AG04449 (cell line): ENCODE results near the gene DNAJC4.
A peak's percentile ranks its signal among the peaks of the same experiment; 100 is the strongest.

ENCODE experiments used
- CTCF ChIA-PET: fragments of 350-600 bp; formaldehyde crosslinking; extraction: SDS; loops from one replicate; lab custom pipeline; 2021; ENCODE audit warnings: antibody characterized with exemption; lab: Yijun Ruan, JAX
- POLR2A ChIA-PET: fragments of 400-600, 350-600 bp; formaldehyde crosslinking; extraction: SDS; loops from one replicate; lab custom pipeline; 2020; ENCODE audit warnings: antibody characterized with exemption, inconsistent platforms; lab: Yijun Ruan, JAX
- DNase-seq: peaks from one replicate; pipeline ENCODE4 v3.0.0-alpha.2; 2010; ENCODE audit warnings: low read depth, low spot score
- H3K4me3 ChIP-seq: 2 replicates; pipeline ENCODE4 v1.5.1; 2011; ENCODE audit warnings: low read depth, mild to moderate bottlenecking, control low read depth, low read length
- CTCF ChIP-seq: IDR thresholded peaks from one replicate; pipeline ENCODE4 v1.5.1; 2011; ENCODE audit warnings: mild to moderate bottlenecking, moderate library complexity, low read length, control low read depth, inconsistent platforms; ENCODE audit not compliant: insufficient read depth; ENCODE audit errors: missing control alignments

DNAJC4 gene

GRCh38 chr11:64253481-64253880 is 23.1 kb downstream of the DNAJC4 start:
- POLR2A ChIA-PET = no interaction called here
- TF ChIP-seq CTCF = no peak
- H3K4me3 ChIP-seq = peak overlapping the region; percentile 82; the same call in 1 of the 2 replicates
- DNase-seq = no peak
- CTCF ChIA-PET = interaction anchor here (0.6 to 1.7 kb wide), 4 partner anchors 8 to 69 kb away, joined by 3 to 8 read pairs (median 3); no protein-coding TSS in a partner anchor

- TF ChIP-seq CTCF = no peak
- no peak overlapping the region for H3K4me3 ChIP-seq
- CTCF ChIA-PET = interaction anchor here (0.6 to 2.2 kb wide), 5 partner anchors 9 to 70 kb away, joined by 3 to 8 read pairs (median 3); no protein-coding TSS in a partner anchor
- POLR2A ChIA-PET = no interaction called here
- no peak for DNase-seq
Measured at GRCh38 chr11:64254326-64254725, 24.0 kb downstream of the DNAJC4 start.

GRCh38 chr11:64255135-64256128 is 25.1 kb downstream of the DNAJC4 start:
- no peak overlapping the region for H3K4me3 ChIP-seq
- POLR2A ChIA-PET = no interaction called here
- CTCF ChIA-PET = interaction anchor here (1.3 to 2.2 kb wide), 3 partner anchors 8 to 49 kb away, joined by 3 to 8 read pairs (median 7); partner anchors contain the start of gene PPP1R14B
- DNase-seq = no peak
- no peak for TF ChIP-seq CTCF

- no peak for DNase-seq
- CTCF ChIA-PET = interaction anchor here (1.0 to 2.2 kb wide), 4 partner anchors 9 to 48 kb away, joined by 3 to 8 read pairs (median 5); partner anchors contain the start of gene PPP1R14B
- TF ChIP-seq CTCF = no peak
- H3K4me3 ChIP-seq = no peak overlapping the region
- POLR2A ChIA-PET = no interaction called here
Measured at GRCh38 chr11:64256300-64256699, 26.0 kb downstream of the DNAJC4 start.

GRCh38 chr11:64258356-64258755 is 28.0 kb downstream of the DNAJC4 start:
- POLR2A ChIA-PET = interaction anchor here (1.0 to 2.6 kb wide), 2 partner anchors 10 to 13 kb away, joined by 5 to 12 read pairs; no protein-coding TSS in a partner anchor

More at GRCh38 chr11:64258356-64258755, 28.0 kb downstream of the DNAJC4 start:
- H3K4me3 ChIP-seq = no peak overlapping the region
- TF ChIP-seq CTCF = no peak
- CTCF ChIA-PET = interaction anchor here (0.8 to 15.2 kb wide), 4 partner anchors 10 to 54 kb away, joined by 3 to 224 read pairs (median 9); partner anchors contain the start of genes PLCB3 and PPP1R14B
- DNase-seq = no peak
